Measurements from ENCODE around the gene SNX33.

DNA sequence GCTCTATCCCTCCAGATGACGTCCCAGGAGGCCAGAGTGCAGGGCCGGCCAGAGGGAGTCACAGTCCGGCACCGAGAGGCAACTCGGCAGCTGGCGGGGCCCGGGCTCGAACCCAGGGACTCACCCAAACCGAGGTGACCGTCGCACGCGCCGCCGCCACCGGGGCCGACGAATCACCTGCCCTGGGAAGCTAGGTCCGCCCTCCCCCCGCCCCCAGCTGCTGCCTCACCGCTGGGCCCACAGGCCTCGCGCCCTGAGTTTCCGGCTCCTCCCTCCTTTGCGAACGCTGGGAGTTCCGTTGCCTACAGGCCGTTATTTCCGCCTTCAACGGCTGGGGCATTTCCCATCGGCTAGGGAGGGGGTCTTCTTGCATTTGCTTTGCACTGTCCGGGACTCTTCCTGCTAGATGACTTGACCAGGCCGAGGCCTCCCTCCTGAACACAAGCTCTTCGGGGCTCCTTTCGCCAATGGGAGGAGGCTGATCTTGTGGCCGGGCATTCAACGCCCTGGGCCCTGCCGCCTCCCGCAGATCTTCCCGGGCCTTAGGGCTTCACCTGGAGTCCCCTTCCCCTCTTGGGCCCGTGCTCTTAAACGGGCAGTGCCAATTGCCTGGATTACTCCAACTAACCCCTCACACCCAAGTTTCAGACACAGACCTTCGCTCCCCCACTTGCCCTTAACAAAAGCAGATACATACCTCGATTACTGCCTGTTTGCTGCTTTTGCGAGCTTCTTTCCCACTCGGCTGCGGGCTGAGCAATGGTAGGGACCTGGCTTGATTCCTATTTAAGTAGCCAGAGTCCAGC, 22.0 kb upstream of the SNX33 start, which contains the start of gene SNUPN:
- TF ChIP-seq RAD21 (conservative IDR thresholded peaks at IDR 0.05 in 1 of 2, IDR thresholded peaks at IDR 0.05 in 1 of 2) (no peak), CBX2 (IDR thresholded peaks at IDR 0.05; ENCODE audit: borderline replicate concordance, low read depth) (no peak), KDM1A (IDR thresholded peaks at IDR 0.05; ENCODE audit: low read depth) (no peak), SMC3 (IDR thresholded peaks at IDR 0.05) (no peak)
- TF ChIP-seq, protein P1, sequence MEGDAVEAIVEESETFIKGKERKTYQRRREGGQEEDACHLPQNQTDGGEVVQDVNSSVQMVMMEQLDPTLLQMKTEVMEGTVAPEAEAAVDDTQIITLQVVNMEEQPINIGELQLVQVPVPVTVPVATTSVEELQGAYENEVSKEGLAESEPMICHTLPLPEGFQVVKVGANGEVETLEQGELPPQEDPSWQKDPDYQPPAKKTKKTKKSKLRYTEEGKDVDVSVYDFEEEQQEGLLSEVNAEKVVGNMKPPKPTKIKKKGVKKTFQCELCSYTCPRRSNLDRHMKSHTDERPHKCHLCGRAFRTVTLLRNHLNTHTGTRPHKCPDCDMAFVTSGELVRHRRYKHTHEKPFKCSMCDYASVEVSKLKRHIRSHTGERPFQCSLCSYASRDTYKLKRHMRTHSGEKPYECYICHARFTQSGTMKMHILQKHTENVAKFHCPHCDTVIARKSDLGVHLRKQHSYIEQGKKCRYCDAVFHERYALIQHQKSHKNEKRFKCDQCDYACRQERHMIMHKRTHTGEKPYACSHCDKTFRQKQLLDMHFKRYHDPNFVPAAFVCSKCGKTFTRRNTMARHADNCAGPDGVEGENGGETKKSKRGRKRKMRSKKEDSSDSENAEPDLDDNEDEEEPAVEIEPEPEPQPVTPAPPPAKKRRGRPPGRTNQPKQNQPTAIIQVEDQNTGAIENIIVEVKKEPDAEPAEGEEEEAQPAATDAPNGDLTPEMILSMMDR (IDR thresholded peaks at IDR 0.05), result no peak

Data from A549 (cell line).